Body of pancreas (tissue), 4 donors: Measurements from ENCODE around the gene LANCL3. TPM values are rescaled to one million over a fixed set of nuclear protein-coding genes. Genes with fewer than 3 reads are reported as not detected.
"Not testable (repeated sequence)": the region's sequence is repeated elsewhere in the genome, so short reads cannot be mapped to it uniquely, and the experiment has no call there.

ENCODE experiments used
- ATAC-seq: fragments of 150-250 bp; one replicate; pipeline ENCODE4 v1.9.1; 2016
- DNase-seq, 4 donors: peaks; one replicate each; pipeline ENCODE4 v3.0.0-alpha.2; 2019
- H3K27ac ChIP-seq, 4 donors: fragments of 200-600 bp; sonication (generic); 1 replicate in 3 of 4; 2 replicates in 1 of 4; pipeline versions ENCODE4 v1.5.1 to v1.6.1; 2016 to 2019; ENCODE audit warnings: mild to moderate bottlenecking in 1 of 4, mixed read lengths in 1 of 4, moderate library complexity in 1 of 4
- H3K27me3 ChIP-seq, 2 donors: fragments of 200-600 bp; sonication (generic); one replicate each; pipeline ENCODE4 v1.6.0; 2016; ENCODE audit warnings: mild to moderate bottlenecking in 1 of 2
- H3K36me3 ChIP-seq, 2 donors: fragments of 200-600 bp; sonication (generic); replicated peaks in 1 of 2; 2 replicates each; pipeline ENCODE4 v1.5.1; 2016; ENCODE audit warnings: low read depth in 2 of 2; ENCODE audit not compliant: insufficient read depth in 1 of 2
- H3K4me1 ChIP-seq: fragments of 200-600 bp; sonication (generic); one replicate; pipeline ENCODE4 v1.6.0; 2016
- H3K4me3 ChIP-seq, 2 donors: fragments of 200-600 bp; sonication (generic); 1 replicate in 1 of 2; 2 replicates in 1 of 2; pipeline ENCODE4 v1.5.1; 2016 to 2019
- H3K9me3 ChIP-seq, 3 donors: fragments of 200-600 bp; sonication (generic); 1 replicate in 2 of 3; 2 replicates in 1 of 3; pipeline ENCODE4 v1.5.1; 2016
- CTCF ChIP-seq, 7 experiments: fragments of 450-650 bp in 4 of 7; fragments of 200-600 bp in 3 of 7; sonication (generic) in 3 of 7; IDR thresholded peaks; one replicate each; pipeline ENCODE4 v1.5.1; 2016 to 2019; ENCODE audit warnings: antibody characterized with exemption in 7 of 7
- POLR2A ChIP-seq, 3 donors: fragments of 450-650 bp; IDR thresholded peaks; one replicate each; pipeline ENCODE4 v1.6.1; 2016; ENCODE audit warnings: antibody characterized with exemption in 3 of 3, mild to moderate bottlenecking in 2 of 3
- WGBS, 2 donors: methylation state at CpG; one replicate each; pipeline ENCODE4 v1.1.5; 2017; 5-methylcytosine and 5-hydroxymethylcytosine counted together
- intact Hi-C: fragments of 100-400 bp; cut with DNase I; formaldehyde crosslinking; loops from one replicate; pipeline ENCODE4 v1.15.1; 2023
- total RNA-seq, 2 donors: library from RNA; depleted of rRNA; stranded (reverse); fragments of >200 nt; gene quantifications; one replicate each; pipeline ENCODE4 v1.1.0, GENCODE V29; 2016

Gene LANCL3
- total RNA-seq = under 1 TPM in 1 of 2 donors, not detected in 1; 0.26 TPM

- peak in 3 of 4 donors; percentile 18 to 41 (median 20) for DNase-seq
- H3K9me3 ChIP-seq, H3K27me3 ChIP-seq, H3K36me3 ChIP-seq, H3K4me3 ChIP-seq, H3K4me1 ChIP-seq, H3K27ac ChIP-seq, intact Hi-C loops: not testable (repeated sequence)
- 2% methylated on average over 44 of the region's 68 CpGs; no CpG with 5 or more reads in 1 of the 2 donors for WGBS, 2 donors
- ATAC-seq = peak; percentile 12
These were observed at the start of gene LANCL3 for GRCh38 chrX:37571426-37572107. TSS of gene LANCL3 (plus strand) at chrX:37571661. CDS start at chrX:37571871, 210 bp downstream.

- WGBS, 2 donors = 63 to 68% methylated on average over 3 of the region's 3 CpGs
- H3K27me3 ChIP-seq = not testable (repeated sequence)
These were observed 47.8 kb upstream of the LANCL3 start for GRCh38 chrX:37523673-37524072.

GRCh38 chrX:37541991-37542390 is 29.5 kb upstream of the LANCL3 start:
- no peak overlapping the region for H3K27ac ChIP-seq
- H3K4me3 ChIP-seq = no peak overlapping the region
- no peaks in the 10 kb centered on the region for H3K9me3 ChIP-seq
- H3K36me3 ChIP-seq = no peaks in the 10 kb centered on the region
- no peak for TF ChIP-seq POLR2A (IDR thresholded peaks at IDR 0.05)
- TF ChIP-seq CTCF (IDR thresholded peaks at IDR 0.05) = no peak
- H3K4me1 ChIP-seq = no peaks in the 10 kb centered on the region
- no peak for DNase-seq
- intact Hi-C loops = no loop called here
- WGBS, 2 donors = 83% methylated on average over 3 of the region's 11 CpGs; no CpG with 5 or more reads in 1 of the 2 donors
- no peaks in the 10 kb centered on the region for H3K27me3 ChIP-seq
- ATAC-seq = no peak

More at GRCh38 chrX:37523673-37524072, 47.8 kb upstream of the LANCL3 start:
- H3K9me3 ChIP-seq, DNase-seq, H3K27ac ChIP-seq, ATAC-seq, intact Hi-C loops, H3K4me1 ChIP-seq, H3K36me3 ChIP-seq, H3K4me3 ChIP-seq: not testable (repeated sequence)

- ATAC-seq (no peak), DNase-seq (no peak)
- Histone ChIP-seq H3K36me3 (no peaks in the 10 kb centered on the region), H3K9me3 (no peaks in the 10 kb centered on the region), H3K4me3 (no peak overlapping the region), H3K27me3 (no peaks in the 10 kb centered on the region), H3K27ac (no peak overlapping the region), H3K4me1 (no peaks in the 10 kb centered on the region)
- intact Hi-C loops = no loop called here
- TF ChIP-seq CTCF (IDR thresholded peaks at IDR 0.05) = no peak
- no peak for TF ChIP-seq POLR2A (IDR thresholded peaks at IDR 0.05)
- 74 to 80% methylated on average over 1 to 5 of the region's 15 CpGs for WGBS, 2 donors
These were observed 28.7 kb upstream of the LANCL3 start for GRCh38 chrX:37542791-37543190.

GRCh38 chrX:37543324-37543723 is 28.1 kb upstream of the LANCL3 start:
- no peak overlapping the region for H3K4me3 ChIP-seq
- 94 to 95% methylated on average over 15 to 22 of the region's 23 CpGs for WGBS, 2 donors
- no peaks in the 10 kb centered on the region for H3K27me3 ChIP-seq
- H3K9me3 ChIP-seq = no peaks in the 10 kb centered on the region
- no peaks in the 10 kb centered on the region for H3K36me3 ChIP-seq
- no peak for TF ChIP-seq CTCF (IDR thresholded peaks at IDR 0.05)
- no peak for TF ChIP-seq POLR2A (IDR thresholded peaks at IDR 0.05)
- intact Hi-C loops = no loop called here
- no peaks in the 10 kb centered on the region for H3K4me1 ChIP-seq
- DNase-seq = no peak
- H3K27ac ChIP-seq = no peak overlapping the region
- no peak for ATAC-seq

- H3K36me3 ChIP-seq, intact Hi-C loops, H3K27me3 ChIP-seq, H3K4me3 ChIP-seq, H3K4me1 ChIP-seq, H3K27ac ChIP-seq, DNase-seq, ATAC-seq, H3K9me3 ChIP-seq: not testable (repeated sequence)
- 50 to 100% methylated on average over 1 of the region's 1 CpG for WGBS, 2 donors
These were observed 26.9 kb upstream of the LANCL3 start for GRCh38 chrX:37544531-37544930.
